ENCODE results near the gene LIMK2.

LIMK2 gene

GRCh38 chr22:31272522-31273446 lies 60.7 kb downstream of the LIMK2 start:
- peak; percentile 38 for DNase-seq (ENCODE audit: low read depth)

- no peak for DNase-seq (ENCODE audit: low read depth)
Observed at GRCh38 chr22:31274017-31274416, 61.9 kb downstream of the LIMK2 start.

DNA sequence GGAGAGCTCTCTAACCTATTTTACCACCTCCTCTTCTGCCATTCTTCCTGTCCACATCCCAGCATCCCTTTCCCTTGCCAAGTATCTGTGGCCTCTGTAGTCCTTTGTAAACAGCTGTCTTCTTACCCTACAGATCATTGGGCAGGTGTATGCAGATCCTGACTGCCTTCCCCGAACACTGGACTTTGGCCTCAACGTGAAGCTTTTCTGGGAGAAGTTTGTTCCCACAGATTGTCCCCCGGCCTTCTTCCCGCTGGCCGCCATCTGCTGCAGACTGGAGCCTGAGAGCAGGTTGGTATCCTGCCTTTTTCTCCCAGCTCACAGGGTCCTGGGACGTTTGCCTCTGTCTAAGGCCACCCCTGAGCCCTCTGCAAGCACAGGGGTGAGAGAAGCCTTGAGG lies 62.9 kb downstream of the LIMK2 start:
- no peak for DNase-seq (ENCODE audit: low read depth)

DNA sequence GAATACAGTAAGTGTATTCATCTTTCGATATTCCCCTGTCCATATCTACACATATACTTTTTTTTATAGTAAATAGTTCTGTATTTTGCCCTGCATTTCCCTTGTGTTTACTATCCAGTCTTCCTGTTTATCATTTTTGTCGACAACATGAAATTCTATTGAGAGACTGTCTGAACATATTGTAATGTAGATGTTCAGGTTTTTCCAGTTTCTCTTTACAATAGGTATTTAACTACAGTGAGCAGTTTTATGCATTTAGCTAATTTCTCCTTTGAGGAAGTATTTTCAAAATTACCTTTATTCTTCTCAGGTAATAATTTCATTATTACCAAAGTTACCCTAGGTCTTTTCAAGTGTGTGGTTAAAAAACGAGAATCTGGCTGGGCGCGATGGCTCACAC lies 63.5 kb downstream of the LIMK2 start:
- no peak for DNase-seq (ENCODE audit: low read depth)

DNA sequence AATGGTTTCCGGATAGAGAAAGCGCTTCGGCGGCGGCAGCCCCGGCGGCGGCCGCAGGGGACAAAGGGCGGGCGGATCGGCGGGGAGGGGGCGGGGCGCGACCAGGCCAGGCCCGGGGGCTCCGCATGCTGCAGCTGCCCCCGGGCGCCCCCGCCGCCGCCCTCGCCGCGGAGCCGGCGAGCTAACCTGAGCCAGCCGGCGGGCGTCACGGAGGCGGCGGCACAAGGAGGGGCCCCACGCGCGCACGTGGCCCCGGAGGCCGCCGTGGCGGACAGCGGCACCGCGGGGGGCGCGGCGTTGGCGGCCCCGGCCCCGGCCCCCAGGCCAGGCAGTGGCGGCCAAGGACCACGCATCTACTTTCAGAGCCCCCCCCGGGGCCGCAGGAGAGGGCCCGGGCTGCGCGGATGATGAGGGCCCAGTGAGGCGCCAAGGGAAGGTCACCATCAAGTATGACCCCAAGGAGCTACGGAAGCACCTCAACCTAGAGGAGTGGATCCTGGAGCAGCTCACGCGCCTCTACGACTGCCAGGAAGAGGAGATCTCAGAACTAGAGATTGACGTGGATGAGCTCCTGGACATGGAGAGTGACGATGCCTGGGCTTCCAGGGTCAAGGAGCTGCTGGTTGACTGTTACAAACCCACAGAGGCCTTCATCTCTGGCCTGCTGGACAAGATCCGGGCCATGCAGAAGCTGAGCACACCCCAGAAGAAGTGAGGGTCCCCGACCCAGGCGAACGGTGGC lies 64.5 kb downstream of the LIMK2 start:
- DNase-seq (ENCODE audit: low read depth) = no peak

DNA sequence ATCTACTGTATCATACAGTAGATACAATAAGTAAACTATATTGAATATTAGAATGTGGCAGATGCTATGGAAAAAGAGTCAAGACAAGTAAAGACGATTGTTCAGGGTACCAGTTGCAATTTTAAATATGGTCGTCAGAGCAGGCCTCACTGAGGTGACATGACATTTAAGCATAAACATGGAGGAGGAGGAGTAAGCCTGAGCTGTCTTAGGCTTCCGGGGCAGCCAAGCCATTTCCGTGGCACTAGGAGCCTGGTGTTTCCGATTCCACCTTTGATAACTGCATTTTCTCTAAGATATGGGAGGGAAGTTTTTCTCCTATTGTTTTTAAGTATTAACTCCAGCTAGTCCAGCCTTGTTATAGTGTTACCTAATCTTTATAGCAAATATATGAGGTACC lies 65.6 kb downstream of the LIMK2 start:
- DNase-seq (ENCODE audit: low read depth) = no peak

- no peak for DNase-seq (ENCODE audit: low read depth)
Observed at GRCh38 chr22:31278151-31278621, 66.1 kb downstream of the LIMK2 start.

GRCh38 chr22:31278626-31279326 lies 66.7 kb downstream of the LIMK2 start:
- DNase-seq (ENCODE audit: low read depth) = no peak

DNA sequence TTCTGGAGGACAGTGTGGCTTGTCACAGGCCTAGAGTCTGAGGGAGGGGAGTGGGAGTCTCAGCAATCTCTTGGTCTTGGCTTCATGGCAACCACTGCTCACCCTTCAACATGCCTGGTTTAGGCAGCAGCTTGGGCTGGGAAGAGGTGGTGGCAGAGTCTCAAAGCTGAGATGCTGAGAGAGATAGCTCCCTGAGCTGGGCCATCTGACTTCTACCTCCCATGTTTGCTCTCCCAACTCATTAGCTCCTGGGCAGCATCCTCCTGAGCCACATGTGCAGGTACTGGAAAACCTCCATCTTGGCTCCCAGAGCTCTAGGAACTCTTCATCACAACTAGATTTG lies 67.2 kb downstream of the LIMK2 start:
- DNase-seq (ENCODE audit: low read depth) = no peak

GRCh38 chr22:31279821-31280505 lies 67.9 kb downstream of the LIMK2 start:
- DNase-seq (ENCODE audit: low read depth) = no peak

- no peak for DNase-seq (ENCODE audit: low read depth)
Observed at GRCh38 chr22:31281733-31282132, 69.6 kb downstream of the LIMK2 start.

DNA sequence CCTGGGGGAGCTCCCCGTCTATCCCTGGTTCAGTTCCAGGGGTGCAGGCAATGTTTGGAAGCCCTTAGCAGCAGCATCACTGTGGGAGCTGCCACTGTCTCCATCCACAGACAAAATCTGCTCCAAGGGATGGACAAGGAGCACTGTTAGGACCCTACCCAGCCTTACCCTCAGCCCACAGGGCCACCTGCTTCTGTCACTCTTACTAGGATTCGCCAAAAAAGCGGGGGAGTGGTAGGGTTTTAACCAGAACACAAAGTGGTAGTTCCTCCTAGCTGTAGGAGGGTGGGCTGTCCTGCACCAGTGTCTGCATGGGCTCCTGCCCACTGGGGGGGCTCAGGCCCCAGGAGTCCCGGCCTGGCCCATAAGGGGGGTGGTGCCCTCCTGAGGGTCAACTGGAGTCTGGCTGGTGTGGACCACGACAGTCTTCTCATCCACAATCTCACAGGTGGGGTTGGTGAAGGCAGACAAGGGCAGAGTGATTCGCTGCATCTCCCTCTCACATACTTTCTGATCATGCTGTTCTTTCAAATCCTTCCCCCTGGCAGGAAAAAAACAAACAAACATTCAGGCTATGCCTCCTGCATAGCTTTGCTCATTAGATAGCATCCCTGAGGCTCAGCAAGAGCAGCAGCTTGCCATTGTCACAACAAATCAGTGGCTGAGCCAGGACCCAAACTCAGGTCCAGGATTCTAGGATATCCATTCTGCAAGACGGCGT lies 70.8 kb downstream of the LIMK2 start:
- no peak for DNase-seq (ENCODE audit: low read depth)

- no peak for DNase-seq (ENCODE audit: low read depth)
Observed at GRCh38 chr22:31284281-31285155, 72.4 kb downstream of the LIMK2 start.

GRCh38 chr22:31286360-31287255 lies 74.5 kb downstream of the LIMK2 start:
- no peak for DNase-seq (ENCODE audit: low read depth)

DNA sequence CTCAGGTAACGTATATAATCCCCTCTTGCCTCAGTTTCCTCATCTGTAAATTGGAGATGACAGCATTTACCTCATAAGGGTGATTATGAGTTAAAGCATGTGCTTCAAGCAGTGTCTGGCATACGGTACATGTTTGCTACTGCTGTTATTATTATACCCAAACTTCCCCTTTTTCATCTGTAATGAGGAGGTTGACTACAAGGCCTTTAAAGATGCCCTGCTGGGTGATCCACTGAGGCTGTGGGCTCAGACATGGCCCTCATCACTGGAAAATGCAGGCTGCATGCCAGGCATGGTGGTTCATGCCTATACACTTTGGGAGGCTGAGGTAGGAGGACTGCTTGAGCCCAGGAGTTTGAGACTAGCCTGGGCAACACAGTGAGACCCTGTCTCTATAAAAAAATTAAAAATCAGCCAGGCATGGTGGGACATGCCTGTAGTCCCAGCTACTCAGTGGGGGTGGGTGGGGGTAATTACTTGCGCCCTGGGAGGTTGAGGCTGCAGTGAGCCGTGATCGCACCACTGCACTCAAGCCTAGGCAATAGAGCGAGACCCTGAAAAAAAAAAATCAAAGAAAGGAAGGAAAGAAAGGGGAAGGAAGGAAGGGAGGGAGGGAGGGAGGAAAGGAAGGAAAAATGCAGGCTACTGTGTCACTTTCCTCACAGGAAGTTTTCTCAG lies 75.9 kb downstream of the LIMK2 start:
- no peak for DNase-seq (ENCODE audit: low read depth)

DNA sequence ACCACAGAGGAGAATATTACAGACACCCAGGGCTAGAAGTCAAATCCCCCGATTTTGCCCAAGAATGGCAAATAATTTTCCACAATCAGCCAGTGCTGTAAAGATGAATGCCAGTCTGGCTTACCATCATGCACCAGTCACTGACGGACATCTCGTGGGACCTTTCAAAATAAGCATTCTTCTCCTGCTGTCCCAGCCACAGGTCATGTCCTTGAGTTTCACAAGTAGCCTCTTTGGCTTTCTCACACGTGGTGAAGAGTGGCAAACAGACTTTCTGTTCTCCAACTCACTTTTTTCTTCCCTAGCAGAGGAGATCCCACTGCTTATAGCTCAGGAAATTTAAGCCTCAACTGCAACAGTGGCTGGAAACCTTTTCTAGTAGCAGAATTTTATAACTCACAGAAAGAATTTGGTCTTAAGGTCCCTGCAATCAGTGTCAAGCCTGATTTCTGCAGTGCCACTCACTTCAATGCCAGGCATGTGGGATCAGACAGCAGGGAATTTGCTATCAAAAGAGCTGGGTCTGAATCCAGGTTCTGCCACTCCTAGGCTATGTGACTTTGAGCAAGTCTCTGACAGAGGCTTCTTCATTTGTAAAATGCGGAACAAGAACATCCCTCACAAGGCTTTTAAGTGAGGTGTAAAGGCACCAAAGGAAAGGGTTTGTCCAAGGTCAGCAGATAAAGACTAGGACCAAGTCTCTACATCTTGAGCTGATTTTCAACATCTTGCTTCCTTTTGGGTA lies 76.6 kb downstream of the LIMK2 start:
- no peak for DNase-seq (ENCODE audit: low read depth)

DNA sequence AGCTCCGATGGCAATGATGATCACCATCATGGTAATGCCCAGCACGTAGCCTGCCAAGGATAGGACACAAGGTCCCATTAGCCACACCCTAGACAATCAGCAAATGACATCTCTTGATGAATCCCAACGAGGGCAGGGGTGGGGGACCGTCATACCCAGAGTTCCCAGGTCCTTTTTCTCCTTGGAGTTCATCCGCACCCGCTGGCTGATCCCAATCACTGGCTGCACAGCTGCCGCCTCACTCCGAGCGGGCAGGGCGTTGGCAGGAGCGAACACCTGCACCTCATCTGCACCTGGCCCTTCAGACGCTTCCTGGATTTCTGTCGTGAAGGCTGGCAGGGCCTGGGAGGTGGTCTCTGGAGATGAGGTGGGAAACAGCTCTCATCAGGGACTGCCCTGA lies 77.2 kb downstream of the LIMK2 start:
- no peak for DNase-seq (ENCODE audit: low read depth)
